HTERT RPE-1 (cell line): ENCODE data around the gene ELMO3.

Experiments used
- in situ Hi-C: fragments of 300-500 bp; cut with MboI; formaldehyde crosslinking; loops from 4 replicates; pipeline ENCODE4 v1.14.3; 2020; ENCODE audit warnings: low sequenced_read_pairs

ELMO3 gene

DNA sequence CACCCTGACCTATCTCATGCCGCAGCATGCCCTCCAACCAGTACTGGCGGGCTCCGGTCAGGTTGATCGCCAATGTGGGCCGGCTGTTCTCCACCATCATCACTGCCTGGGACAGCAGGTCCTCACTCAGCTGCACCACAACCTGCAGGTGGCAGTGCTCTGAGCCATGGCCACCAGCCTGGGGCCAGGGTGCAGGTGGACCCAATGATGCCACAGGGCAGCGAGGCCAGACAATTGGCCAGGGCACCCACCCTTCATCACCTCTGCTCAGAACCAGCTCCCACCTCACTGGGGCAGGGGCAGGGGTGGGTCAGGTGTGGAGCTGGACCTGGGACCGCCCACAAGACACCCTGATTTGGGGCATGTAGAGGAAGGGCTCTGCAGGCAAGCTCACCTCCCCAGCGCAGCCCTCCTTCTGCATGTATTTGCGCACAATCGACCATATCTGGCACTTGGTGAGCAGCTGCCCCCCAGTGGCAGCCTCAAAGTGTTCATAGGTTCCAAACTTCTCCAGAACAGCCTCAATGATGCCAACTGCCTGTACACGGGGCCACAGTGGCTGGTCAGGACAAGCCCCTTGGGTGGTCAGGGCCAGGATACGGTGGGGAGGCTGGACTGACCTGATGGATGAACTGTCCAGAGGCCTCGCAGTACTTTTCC, 19.4 kb upstream of the ELMO3 start:
- in situ Hi-C loops = no loop called here

DNA sequence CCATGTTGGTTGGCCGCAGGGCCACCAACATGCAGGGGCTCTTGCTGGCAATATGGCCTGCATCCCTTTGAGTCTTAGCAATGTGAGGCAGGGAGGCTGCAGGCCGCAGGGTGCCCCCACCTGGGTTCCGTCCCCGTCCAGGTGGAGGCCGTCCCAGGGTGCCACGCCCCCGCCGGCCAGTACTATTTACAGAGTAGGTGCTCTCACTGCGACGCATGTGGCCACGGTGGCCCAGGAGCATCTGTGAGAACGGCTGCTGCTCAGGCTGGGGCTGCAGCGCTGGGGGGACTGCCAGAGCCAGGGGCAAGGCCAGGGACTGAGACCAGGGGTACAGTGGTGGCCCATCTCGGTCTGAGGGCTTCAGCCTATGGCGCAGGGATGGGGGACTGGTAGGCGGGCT, 18.8 kb upstream of the ELMO3 start:
- in situ Hi-C loops = no loop called here

DNA sequence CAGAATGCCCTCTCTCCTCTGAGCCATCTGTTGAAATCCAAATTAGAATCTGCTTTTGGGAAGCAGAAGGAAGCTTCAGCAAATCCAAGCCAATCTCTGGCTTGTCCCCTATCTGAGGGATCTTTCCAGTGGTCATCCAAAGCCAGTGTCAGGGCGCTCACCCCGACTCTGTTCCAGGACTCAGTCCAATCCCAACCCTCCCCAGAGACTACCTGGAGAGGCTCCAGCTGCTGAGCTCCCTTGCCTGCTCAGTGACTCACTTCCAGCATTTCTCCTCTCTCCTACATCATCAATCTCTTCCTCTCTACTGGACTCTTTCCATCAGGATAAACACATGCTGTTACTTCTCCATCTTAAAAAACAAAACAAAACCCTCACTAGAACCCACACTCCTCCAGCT, 17.6 kb upstream of the ELMO3 start:
- in situ Hi-C loops = no loop called here

DNA sequence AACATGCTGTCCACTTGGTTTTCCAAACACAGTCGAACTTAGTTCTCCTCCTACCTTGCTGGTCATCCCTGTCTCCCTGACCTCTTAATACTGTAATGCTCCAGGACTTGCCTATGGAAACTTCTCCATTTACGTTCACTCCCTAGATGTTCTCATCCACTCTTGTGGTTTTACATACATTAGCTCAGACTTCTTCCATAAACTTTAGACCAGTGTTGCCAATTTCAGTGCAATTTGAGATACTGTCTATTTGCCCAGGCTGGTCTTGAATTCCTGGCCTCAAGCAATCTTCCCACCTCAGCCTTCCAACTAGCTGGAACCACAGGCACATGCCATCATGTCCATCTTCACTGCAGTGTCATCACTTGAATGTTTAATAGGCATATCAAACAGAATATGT, 16.6 kb upstream of the ELMO3 start:
- in situ Hi-C loops = no loop called here

DNA sequence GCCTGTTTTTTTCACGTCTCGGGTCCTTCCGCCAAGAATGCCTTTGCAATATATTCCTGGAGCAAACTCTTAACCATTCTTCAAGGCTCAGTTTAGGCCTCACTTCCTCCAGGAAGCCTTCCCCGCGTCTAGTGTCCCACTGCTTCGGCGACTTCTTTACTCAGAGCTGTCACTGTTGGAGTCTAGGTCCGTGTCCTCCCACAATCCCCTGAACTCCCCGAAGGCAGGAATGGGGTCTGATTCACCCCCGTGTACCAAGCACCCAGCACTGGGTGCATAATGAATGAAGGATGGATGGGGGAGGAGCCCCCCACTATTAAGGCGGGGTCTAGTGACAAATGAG, 15.7 kb upstream of the ELMO3 start:
- in situ Hi-C loops = no loop called here

DNA sequence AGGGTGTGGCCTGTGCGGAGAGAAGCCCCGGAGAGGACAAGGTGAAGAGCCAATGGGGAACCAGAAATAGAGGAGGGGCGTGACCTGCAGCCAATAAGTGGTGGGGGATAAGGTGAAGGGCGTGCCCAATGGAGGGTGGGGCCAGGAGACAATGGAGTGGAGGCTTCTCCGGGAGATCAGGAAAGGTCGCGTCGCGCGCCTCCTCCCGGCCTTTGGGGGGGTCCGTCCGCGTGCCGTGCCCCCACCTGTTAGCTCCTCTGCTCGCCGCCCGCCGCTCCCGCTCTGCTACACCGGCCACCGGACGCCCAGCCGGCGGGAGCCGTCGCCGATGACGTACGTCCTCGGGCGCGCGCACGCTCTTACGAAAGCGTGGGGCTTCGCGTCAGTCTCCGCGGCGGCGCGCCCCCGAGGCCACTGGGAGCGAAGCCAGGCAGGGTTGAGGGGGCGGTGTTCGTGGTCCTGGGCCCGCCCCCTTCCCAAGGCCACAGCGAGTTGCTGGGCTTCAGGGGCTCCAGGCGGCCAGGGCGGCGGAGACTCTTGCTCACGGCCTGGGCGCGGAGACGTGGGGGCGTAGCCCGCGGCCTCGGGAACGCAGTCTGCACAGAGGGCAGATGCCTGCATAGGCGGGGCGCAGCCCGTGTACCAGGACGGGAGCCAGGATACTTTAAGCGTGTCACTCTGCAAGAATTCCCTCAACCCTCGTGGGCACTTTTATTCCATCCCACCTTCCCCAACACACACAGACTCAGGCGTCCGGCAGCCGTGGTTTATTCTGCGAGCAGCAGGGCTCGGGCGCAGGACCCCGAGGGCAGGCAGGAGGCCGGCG, 15.1 kb upstream of the ELMO3 start, which contains the start of gene MATCAP1:
MATCAP1 (minus strand) TSS at position 337 of the 826 bp plus-strand sequence. CDS start 3,353 bp downstream, outside the sequence.
- in situ Hi-C loops = no loop called here

DNA sequence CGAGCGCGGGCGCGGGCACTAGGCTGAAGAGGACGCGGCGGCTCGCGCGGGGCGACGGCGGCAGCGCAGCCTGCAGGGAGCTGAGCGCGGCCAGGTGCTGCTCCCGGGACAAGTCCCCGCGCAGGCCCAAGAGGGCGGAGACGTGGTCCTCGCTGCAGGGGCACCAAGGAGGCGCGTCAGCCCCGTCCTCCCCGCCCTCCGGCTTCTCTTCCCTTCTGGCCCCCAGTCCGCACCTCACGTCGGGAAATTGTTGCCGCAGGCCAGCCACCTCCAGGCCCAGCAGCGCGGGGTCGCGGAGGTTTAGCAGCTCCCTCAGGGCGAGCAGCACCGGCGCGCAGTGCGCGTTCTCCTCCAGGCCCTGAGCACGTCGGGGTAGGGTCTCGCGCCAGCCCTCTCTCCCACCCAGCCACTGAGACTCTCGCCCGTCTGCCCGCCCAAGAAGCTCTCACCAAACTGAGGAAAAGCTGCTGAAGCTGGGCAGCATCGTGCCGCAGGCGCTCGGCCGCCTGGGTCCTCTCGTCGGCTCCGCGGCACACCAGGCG, 14.4 kb upstream of the ELMO3 start:
- in situ Hi-C loops = no loop called here

DNA sequence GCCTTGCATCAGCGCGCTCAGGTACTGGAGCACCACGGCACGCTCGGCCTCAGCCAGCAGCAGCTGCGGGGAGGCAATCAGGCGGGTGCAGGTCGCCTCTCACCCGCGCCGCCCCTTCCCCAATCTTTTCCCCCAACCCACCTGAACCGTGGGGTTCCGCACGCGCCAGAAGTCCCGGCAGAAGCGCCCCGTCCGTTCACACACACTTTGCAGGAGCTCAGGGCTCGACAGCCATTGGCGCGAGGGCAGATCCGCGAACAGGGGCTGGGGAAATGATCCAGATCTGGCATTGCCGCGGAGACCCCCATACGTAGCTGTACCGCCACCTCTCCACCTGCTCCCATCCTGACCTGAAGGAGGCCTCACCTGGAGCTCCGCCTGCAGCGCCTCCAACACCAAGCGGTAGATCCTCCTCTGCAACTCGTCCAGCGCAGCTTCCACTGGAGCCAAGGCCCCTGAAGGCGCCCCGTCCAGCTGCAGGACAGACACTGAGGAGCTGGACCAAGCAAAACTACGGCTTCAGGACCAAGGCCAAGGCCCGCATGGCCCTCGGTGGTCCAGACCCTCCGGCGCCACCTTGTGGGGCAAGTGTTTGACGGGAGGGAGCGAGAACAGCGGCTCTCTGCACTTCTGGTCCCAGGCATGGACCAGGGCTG, 13.8 kb upstream of the ELMO3 start:
- in situ Hi-C loops = no loop called here

DNA sequence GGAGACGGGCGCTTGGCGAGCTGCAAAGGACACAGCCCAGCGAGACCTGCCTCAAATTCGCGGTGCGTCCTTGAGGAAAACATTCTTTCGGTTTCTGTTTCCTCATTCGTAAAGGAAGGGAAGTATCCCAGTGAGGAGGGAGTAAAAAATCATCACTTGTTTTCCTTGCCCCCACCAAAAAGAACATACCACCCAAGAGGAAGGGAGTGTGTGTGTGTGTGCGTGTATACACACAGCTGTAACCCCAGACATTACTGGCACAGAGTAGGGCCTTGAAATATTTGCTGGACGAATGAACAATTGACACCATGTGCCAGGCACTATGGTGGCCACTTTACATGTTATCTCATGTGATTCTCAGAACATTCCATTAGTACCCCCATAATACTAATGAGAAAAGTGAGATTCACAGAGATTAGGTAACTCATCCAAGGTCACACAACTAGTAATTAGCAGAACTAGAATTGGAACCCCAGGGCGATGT, 13.2 kb upstream of the ELMO3 start:
- in situ Hi-C loops = no loop called here

DNA sequence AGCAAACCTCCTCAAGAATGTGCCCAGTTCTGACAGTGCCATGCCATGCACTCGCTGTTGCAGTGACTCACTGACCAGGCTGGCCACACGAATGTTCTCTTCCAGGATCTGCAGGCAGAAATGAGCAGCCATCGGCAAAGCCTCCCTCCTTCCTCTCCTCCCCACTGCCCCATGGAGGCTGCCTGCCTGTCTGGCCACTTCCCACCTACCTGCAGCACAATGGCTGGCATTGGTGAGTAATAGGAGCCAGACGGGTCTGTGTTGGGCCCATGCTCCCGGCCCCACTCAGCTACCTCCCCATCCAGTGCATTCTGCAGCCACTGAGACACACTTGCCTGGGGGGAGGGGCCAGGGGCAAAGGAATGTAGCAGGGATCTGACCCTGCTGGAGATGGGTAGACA, 12.4 kb upstream of the ELMO3 start:
- in situ Hi-C loops = no loop called here

DNA sequence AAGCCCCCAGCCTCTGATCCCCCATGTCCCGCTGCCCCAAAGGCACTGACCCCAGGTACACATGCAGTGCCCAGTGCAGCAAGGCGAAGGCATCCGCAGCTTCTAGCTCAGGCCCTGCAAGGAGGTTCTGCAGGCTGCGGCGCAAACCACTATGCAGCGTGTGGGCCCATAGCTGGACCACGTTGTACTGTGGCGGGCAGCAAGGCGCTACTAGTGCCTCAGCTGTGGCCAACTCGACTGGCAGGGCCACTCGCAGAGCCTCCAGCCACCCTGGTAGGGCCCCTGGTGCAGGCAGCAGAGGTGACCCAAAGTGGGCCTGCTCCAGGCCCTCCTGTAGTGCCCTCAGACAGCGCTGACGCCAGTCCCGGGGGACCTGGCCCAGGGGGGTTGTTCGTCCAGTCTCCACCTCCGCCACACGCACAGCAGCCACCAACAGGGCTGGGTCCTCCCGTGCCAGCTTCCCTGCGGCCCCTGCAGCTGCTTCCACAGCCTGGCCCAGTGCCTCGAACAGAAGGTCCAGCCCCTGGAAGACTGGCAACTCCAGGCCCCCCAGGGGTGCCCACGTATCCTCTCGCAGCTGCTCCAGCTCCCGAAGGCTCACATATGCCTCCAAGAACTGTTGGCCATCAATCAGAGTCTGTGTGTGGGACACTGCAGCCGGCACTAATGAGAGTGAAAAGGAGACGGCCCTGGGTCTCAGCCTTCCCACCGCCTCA, 11.6 kb upstream of the ELMO3 start:
- in situ Hi-C loops = no loop called here

DNA sequence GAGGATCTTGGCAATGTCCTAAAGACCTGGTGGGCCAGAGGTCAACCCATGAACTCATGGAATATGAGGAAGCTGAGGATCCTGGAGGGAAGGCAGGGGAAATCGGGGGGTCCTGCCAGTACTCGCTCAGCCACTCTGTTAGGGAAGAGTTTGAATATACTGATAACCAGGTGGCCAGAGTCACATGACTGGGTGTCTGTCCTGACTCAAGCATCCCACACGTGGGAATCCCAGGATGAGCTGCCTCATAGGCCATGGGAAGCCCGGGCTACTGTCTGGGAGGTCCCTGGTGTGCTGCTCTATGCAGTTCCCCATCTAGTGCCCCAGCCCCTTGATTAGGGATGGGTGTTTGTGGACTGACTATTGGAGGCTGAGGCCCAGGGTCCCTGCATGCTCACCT, 10.6 kb upstream of the ELMO3 start:
- in situ Hi-C loops = no loop called here

DNA sequence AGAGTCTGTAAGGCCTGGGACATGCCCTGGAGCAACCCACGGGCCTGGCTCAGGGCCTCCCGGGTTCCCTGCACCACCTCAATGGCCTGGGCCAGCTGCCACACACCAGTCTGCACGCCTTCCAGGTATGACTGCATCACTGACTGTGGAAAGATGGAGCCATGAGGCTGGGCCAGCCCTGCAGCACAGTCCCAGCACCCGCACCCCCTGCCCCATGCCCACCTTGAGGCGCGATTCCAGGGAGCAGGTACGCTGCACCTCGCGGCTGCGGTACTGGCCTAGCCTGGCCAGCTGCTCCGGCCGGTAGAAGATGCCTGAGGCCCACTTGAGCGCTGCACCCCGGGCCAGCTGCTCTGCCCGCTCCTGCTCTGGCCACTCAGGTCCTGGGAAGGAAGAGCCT, 10.1 kb upstream of the ELMO3 start:
- in situ Hi-C loops = no loop called here

DNA sequence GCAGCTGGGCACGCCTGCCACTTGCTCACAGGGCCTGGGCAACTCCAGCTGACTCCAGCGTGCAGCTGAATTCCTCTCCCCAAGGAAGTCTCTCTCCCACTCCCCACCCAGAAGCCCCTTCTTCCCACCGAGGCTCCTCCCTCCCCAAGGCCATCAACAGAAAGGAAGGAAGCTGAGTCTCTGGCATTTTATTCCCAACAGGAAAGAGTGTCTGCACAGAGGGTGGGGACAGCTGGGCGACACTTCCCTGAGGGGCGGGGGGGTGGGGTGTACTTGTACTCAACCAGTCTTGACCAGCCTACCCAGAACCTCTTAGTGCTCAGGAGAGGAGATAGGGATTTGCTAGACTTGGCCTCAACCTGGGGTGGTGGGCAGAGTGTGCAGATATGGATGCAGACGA, 8.9 kb upstream of the ELMO3 start, which contains the start of gene EXOC3L1:
EXOC3L1 (minus strand) TSS at position 96 of the 400 bp plus-strand sequence. CDS start 460 bp downstream, outside the sequence.
- in situ Hi-C loops = no loop called here

DNA sequence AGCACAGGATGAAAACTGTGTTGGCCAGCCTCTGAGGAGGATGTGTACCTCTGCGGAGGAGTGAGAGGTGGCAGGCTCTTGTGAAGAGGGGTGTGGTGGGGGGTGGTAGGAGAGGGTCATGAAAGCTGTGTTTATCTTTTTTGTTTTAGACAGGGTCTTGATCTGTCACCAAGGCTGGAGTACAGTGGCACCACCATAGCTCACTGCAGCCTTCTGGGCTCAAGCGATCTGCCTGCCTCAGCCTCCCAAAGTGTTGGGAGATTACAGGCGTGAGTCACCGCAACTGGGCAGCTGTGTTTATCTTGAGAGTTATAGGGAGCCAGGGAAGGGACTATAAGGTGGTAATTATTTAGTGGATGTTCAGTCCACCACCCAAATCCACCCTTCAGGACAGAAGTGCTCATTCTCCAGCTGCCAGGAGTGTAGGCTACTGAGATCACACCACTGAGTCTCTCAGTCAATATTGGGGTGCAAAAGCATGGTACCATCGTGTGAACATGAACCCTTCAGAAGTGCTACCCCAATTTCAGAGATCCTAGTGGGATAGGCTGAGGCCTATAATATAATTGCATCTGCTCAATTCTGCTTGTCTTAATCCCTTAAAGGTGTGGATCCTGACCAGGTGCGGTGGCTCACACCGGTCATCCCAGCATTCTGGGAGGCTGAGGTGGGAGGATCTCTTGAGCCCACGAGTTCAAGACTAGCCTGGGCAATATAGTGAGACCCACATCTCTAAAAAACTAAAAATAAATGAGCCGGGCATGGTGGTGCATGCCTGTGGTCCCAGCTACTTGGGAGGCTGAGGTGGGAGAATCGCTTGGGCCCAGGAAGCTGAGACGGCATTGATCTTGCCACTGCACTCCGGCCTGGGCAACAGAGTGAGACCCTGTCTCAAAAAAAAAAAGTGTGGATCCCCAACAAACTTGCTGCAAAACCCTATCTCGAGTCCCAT, 8.2 kb upstream of the ELMO3 start:
- in situ Hi-C loops = no loop called here

DNA sequence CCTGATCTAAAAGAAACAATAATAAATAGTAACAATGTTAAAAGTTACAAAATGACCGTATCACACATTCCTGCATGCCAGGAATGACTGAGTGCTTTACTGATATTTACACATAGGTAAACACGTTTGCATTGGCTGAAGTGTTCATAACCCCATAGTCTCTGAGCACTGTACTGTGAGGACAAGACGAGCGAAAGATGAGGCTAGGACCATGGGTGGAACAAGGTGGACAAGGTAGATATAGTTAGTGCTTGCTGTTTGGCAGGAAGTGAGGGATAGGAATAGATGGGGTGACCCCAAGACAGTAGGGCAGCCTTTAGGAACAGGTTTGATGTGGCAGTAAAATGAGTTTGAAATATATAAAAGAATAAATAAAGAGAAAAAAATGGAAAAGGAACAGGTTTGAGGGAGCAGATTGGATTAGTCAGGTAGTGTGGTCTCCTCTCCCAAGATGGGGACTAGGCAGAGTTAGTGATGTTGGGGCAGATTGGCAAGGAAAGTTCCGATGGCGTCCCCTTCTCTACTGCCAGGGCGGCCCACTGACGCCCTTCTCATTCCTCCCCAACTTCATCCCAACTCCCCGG, 7.4 kb upstream of the ELMO3 start:
- in situ Hi-C loops = no loop called here

DNA sequence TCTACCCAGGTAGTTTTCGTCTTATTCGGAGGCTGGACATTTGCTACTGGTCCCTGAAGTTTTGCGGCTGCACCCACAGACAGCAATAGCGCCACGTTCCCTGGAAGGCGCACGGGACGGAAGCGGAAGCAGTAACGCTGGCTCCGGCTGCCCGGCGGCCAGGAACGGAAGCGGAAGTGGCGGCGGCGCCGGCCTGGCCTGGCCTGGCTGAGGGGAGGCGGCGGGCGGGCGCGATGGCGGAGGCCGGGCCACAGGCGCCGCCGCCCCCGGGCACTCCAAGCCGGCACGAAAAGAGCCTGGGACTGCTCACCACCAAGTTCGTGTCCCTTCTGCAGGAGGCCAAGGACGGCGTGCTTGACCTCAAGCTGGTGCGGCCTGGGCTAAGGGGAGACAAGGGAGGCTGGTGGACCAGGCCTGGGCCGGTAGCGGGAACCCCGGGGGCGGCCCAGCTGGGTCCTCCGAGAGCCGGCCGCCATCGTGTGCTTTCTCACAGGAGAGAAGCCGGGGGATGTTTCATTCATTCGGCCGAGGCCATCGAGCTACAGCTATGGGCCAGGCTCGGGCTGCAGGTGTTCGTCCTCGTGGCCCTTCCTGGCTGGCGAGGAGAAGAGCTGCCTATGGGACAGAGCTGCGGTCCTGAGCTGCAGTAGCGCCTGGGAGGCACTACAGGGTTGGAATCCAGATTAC, 6.8 kb upstream of the ELMO3 start, which contains the start of gene E2F4:
E2F4 (plus strand) TSS at position 161 of the 687 bp plus-strand sequence; CDS start at position 234, 73 bp downstream.
- in situ Hi-C loops = no loop called here

DNA sequence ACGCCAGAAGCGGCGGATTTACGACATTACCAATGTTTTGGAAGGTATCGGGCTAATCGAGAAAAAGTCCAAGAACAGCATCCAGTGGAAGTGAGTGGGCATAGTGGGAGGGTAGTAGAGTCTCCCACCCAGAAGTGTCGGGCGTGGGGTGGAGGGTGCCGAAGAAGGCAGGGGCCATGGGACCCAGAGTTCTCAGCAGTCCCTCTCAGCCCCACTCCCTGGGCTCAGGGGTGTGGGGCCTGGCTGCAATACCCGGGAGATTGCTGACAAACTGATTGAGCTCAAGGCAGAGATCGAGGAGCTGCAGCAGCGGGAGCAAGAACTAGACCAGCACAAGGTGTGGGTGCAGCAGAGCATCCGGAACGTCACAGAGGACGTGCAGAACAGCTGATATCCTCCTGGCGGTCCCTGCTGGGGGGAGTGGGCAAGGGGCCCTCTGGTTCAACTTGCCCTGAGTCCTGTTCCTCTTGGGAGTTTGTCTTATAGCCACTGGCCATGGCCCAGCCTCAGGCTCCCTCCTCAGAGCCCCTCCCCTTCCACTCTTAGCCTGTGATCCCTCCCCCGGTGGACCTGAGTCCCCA, 6.1 kb upstream of the ELMO3 start:
- in situ Hi-C loops = no loop called here
